HG02840 (cell line): ENCODE measurements around the gene HYCC1.
"Not testable (repeated sequence)": the region's sequence is repeated elsewhere in the genome, so short reads cannot be mapped to it uniquely, and the experiment has no call there.

Experiments used
- ATAC-seq: cut with Tn5 transposase; IDR thresholded peaks from one replicate; pipeline ENCODE4 v1.9.1; 2021; ENCODE audit warnings: mild to moderate bottlenecking, moderate library complexity, moderate number of reproducible peaks; ENCODE audit not compliant: unreplicated experiment, low FRiP score

HYCC1 gene

GRCh38 chr7:23013715-23014649 is at the start of gene HYCC1:
HYCC1 (minus strand) TSS chr7:23014130; CDS start chr7:22991111, 23,019 bp downstream.
- ATAC-seq: peak; percentile 93

- no peak for ATAC-seq
Observed at GRCh38 chr7:23062452-23062851, 48.5 kb upstream of the HYCC1 start.

- ATAC-seq: no peak
Observed at GRCh38 chr7:23061327-23061726, 47.4 kb upstream of the HYCC1 start.

- ATAC-seq: no peak
Observed at GRCh38 chr7:23058408-23059096, 44.6 kb upstream of the HYCC1 start.

- ATAC-seq: no peak
Observed at GRCh38 chr7:23055582-23056178, 41.8 kb upstream of the HYCC1 start.

GRCh38 chr7:23051124-23051485 is 37.2 kb upstream of the HYCC1 start:
- ATAC-seq: not testable (repeated sequence)

- ATAC-seq: not testable (repeated sequence)
Observed at GRCh38 chr7:23046336-23046735, 32.4 kb upstream of the HYCC1 start.

GRCh38 chr7:23045086-23045485 is 31.2 kb upstream of the HYCC1 start:
- not testable (repeated sequence) for ATAC-seq

- ATAC-seq: no peak
Observed at GRCh38 chr7:23044581-23044980, 30.7 kb upstream of the HYCC1 start.

- no peak for ATAC-seq
Observed at GRCh38 chr7:23043441-23043840, 29.5 kb upstream of the HYCC1 start.

- ATAC-seq: not testable (repeated sequence)
Observed at GRCh38 chr7:23039674-23040073, 25.7 kb upstream of the HYCC1 start.

GRCh38 chr7:23035542-23036371 is 21.8 kb upstream of the HYCC1 start:
- ATAC-seq: not testable (repeated sequence)

GRCh38 chr7:23027261-23027660 is 13.3 kb upstream of the HYCC1 start:
- no peak for ATAC-seq

GRCh38 chr7:23026164-23026563 is 12.2 kb upstream of the HYCC1 start:
- no peak for ATAC-seq

GRCh38 chr7:23024454-23024853 is 10.5 kb upstream of the HYCC1 start:
- ATAC-seq: no peak

- ATAC-seq: no peak
Observed at GRCh38 chr7:23022851-23023250, 8.9 kb upstream of the HYCC1 start.

GRCh38 chr7:23022258-23022769 is 8.4 kb upstream of the HYCC1 start:
- ATAC-seq: no peak

GRCh38 chr7:23021596-23021995 is 7.7 kb upstream of the HYCC1 start:
- ATAC-seq: no peak

- no peak for ATAC-seq
Observed at GRCh38 chr7:23020742-23021401, 6.9 kb upstream of the HYCC1 start.

- no peak for ATAC-seq
Observed at GRCh38 chr7:23018750-23019149, 4.8 kb upstream of the HYCC1 start.
